ENCODE measurements around the gene DSC2.
A peak's percentile ranks its signal among the peaks of the same experiment; 100 is the strongest.
"Not testable (repeated sequence)": the region's sequence is repeated elsewhere in the genome, so short reads cannot be mapped to it uniquely, and the experiment has no call there.

The DSC2 gene

DNA sequence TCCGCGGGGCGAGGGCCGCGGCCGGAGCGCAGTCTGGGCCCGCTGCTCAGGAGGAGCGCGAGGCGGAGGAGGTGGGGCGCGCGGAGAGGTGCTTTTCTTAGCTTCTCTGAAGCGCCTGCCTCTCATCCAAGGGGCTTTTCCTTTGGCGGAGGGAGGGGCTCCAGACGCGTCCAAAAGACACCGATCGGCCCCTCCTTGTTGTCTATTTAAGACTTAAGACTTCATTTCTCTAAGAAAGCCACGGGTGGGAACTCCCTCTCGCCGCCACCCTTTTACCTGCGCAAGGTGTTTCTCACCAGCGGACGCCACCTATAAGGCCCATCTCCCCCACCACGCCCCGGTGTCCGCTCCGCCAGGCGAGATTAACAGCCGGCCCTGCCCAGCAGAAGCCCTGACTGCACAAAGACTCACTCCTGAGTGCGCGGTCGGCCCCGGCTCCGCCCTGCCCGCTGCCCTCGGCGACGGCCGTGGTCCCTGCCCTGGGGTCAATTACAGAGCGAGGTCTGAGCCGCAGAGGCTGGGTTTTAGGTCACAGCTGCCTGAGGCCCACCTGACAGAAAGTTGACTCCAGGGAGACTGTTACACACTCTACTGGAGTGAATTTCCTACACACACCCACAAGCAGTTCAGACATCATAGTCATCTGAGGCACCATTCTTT, at the start of gene DSC2:
Gene DSC2, minus strand, starts transcription at position 397 of the 660 bp plus-strand sequence. CDS start 450 bp downstream, outside the sequence.
- no peak for DNase-seq (ENCODE audit: low read depth, low spot score)

- peak; percentile 81 for DNase-seq (ENCODE audit: low read depth, low spot score)
Measured at GRCh38 chr18:31149351-31149750, 47.1 kb upstream of the DSC2 start.

DNA sequence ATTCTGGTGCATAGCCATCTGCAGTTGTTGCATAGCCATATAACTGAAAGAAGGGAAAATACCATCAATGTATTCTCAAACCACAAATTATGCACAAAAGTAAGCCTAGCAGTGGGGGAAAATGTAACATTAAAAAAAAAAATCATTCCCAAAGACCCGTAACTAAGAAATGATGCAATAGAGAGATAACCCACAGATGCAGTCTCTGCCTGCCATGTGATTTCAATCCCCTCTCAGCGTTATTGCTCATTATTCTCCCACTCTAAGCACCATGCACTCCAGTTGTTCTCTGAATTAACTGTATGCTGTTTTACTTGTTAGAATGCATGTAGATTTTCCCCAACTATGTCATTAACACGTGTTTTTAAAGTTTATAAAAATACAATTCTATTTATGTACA, 46.4 kb upstream of the DSC2 start:
- DNase-seq (ENCODE audit: low read depth, low spot score) = no peak

- DNase-seq (ENCODE audit: low read depth, low spot score) = no peak
Measured at GRCh38 chr18:31146809-31147208, 44.6 kb upstream of the DSC2 start.

DNA sequence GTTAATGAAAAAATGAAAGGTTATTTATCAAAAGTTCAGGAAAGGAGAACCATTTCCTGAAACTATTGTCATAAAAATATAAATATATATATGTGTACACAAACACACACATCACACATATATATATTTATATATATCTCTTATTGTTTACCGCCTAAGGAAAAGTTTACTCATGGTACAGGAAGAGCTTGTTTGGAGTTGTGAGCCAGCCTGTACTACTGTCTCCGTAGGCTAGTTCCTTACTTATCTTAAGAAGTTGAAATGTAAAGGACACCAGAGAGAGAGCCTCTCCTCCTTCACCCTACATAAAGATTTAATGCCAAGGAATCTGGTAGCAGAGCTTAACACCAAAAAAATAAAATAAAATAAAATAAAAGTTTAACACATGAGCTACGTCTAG, 40.8 kb upstream of the DSC2 start:
- DNase-seq (ENCODE audit: low read depth, low spot score) = no peak

GRCh38 chr18:31138709-31139108, 36.5 kb upstream of the DSC2 start:
- no peak for DNase-seq (ENCODE audit: low read depth, low spot score)

GRCh38 chr18:31134988-31135529, 32.8 kb upstream of the DSC2 start:
- no peak for DNase-seq (ENCODE audit: low read depth, low spot score)

DNA sequence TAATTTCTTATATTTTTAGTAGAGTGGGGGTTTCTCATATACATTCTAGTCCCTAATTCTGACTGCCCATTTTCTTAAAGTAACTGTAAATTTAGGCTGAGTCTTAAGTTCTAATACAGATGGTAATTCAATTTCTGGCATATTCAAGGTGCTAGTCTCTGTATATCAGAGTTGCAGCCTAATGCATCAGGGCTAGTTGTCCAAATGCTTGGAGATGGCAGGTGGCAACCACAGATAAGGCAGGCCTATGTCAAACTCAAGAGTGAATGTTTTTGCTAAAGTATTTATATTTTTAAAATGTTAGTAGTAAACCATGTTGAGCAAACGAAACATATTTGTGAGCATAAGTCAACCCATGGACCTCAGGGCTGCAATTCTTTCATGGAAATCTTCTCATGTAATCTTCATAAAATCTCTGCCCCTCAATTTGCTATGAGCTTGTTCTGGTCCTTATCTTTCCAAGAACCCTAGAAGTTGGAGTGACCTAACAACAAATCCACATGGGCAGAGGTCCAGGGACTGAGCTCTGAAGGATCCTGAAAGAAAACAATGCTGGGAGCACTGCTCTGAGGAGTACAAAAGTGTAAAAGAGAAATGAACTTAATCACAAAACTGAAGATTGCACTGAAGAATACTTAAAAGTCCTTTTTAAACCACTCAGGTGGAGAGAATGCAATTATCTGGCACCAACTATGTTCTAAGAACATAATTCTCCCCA, 27.3 kb upstream of the DSC2 start:
- no peak for DNase-seq (ENCODE audit: low read depth, low spot score)

DNA sequence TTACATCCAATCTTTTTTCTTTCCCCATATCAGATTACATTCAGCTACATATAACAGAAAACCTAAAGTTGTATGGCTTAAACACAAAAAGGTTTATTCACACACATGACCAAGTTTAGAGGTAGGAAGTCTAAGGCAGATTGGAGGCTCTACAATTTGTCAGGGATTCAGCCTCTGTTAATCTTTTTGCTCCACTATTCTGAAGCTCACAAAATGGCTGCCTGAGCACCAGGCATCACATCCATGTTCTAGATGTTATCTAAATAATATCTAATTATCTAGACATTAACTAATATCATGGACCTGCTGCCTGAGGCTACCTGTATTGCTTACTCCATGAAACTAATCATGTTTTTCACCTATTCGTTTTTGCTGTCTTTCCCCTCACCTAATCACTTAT, 23.7 kb upstream of the DSC2 start:
- no peak for DNase-seq (ENCODE audit: low read depth, low spot score)

DNA sequence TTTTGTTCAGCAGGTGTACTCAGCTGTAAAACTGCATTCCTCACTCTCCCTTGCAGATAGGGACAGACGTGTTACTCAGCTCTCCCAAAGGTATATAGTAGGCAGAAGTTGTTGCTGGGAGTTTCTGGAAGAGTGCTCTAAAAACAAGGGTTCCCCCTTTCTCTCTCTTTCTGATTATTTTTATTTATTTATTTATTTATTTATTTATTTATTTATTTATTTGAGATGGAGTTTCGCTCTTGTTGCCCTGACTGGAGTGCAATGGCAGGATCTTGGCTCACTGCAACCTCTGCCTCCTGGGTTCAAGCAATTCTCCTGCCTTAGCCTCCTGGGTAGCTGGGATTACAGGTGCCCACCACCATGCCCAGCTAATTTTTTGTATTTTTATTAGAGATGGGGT, 20.9 kb upstream of the DSC2 start:
- DNase-seq (ENCODE audit: low read depth, low spot score) = not testable (repeated sequence)

DNA sequence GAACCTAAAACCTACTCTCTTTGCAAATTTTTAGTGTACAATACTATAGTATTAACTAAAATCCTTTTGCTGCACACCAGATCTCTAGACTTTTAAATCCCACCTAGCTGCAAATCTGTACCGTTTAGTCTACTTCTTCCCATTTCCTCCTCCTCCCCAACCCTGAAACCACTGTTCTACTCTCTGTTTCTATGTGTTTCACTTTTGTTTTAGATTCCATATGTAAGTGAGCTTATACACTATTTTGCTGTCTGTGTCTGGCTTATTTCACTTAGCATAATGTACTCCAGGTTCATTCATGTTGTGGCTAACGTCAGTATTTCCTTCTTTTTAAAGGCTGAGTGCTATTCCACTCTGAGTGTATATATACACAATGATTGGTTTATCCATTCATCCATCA, 18.4 kb upstream of the DSC2 start:
- no peak for DNase-seq (ENCODE audit: low read depth, low spot score)

- DNase-seq (ENCODE audit: low read depth, low spot score) = no peak
Measured at GRCh38 chr18:31116853-31117595, 14.8 kb upstream of the DSC2 start.

DNA sequence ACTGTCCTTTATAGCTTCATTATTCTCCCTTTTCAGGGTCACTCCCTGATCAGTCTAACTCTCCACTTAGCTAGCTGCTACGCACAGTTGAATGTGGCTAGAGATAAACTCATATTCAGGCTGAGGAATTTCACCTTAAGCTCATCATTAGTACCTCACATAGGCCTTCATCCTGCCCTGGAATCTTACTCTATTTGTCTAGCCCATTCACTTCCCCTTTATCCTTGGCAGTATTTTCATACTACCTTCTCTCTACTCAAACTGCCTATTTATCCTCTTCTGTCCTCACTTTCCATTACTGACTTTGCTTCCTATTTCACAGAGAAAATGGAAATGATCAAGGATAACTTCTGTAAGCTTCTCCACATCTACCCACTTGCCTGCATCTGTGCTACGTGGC, 10.6 kb upstream of the DSC2 start:
- no peak for DNase-seq (ENCODE audit: low read depth, low spot score)

DNA sequence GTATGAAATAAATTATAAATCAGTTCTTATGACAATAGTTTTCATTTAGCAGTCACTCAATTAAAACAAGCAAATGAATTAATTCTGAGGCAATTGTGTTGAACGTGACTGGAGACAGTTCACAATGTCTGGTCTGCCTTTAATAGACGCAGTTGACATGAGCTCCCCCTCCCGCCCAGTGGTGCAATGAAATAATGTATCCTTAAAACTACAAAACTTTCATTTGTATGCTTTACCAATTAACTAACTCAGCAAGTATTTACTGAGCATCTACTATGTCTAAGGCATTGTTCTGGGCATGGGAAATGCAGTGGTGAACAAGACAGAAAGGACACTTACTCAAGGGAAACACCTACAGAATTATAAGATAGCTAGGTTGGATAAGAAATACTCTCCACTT, 3.5 kb upstream of the DSC2 start:
- DNase-seq (ENCODE audit: low read depth, low spot score) = no peak

DNA sequence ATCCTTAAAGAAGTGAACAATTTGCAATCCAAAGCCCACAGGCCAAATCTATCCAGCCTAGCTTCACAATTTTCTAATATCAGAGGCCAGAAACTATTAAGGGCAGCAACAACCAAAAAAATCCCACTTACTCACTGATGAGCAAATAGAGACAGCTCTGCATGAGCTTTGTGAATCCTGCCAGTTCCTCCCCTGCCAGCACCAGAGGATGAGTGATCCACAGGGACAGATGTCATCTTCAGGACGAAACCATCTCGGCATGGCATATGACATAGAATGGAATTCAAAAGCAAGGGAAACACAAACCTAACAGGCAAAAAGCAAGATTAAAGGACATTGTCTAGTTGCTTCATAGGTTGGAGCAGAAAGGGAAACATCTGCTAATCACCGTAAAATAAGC, 2.2 kb upstream of the DSC2 start:
- no peak for DNase-seq (ENCODE audit: low read depth, low spot score)

DNA sequence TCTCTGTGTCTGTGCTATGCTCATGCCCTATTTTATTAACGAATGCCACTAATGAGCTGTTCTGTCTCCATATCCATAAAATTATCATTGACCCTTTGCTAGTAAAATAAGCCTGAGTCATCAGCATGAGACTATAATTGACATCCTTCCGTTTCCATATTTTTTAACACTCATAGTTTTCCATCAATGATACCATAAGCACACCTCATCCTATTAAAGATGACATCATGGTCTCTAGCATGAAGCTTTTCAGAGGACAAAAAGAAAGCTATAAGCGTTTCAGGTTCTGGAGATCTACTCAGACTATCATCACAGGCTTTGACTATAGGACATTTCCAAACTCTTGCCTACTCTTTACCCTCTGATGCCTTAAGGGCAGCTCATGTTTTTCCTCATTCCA, 1.2 kb upstream of the DSC2 start:
- DNase-seq (ENCODE audit: low read depth, low spot score) = no peak

DNA sequence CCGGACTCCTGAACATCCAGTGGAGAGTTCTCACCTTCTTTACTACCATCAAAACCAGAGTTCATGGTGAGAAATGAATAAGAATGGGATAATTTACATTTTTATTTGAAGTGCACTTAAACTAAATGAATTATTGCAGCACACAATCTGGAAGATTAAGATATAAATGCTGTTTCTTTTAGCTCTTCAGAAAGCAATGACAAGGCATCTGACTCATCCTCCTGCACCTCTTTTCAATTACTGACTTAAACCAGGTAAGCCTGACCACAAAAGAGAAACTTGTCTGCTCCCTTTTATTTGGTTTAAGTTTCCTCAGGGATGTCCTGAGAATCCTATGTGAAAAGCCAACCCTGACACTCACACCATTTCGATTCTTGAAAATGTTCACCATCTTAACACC, 720 bp upstream of the DSC2 start:
- no peak for DNase-seq (ENCODE audit: low read depth, low spot score)

DNA sequence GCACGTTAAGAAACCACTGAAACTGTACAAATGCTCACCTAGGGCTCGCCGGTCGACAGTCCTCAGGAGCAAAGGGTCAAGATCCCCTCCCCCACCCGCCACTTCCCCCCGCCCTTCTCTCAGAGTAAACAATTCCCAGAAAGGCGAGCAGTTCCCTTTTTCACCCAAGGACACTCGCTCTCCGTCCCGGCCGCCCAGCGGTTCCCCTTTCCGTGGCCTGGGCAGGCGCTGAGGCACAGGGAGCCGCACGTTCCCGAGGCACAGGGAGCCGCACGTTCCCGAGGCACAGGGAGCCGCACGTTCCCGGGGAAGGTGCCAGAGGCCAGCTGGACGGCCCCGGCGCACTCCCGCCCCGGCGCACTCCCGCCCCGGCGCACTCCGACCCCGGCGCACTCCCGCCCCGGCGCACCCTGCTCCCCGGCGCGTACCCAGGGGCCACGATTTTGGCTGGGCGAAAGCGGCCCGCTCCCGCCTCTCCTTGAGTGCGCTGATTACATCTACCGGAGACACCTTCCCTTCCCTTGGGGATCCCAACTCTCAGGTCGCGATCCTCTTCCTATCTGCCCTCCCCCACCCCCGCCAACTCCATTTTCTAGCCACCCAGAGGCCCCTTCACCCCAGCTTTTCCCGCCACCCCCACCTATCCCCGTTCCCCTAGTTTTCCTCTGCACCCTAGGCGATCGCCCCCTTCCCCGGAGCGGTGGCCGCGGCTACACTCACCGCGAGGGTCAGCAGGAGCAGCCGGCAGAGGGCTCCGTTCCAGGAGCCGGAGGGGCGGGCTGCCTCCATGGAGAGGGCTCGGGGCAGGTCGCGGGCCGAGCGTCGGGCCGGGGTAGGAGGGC, 817 bp downstream of the DSC2 start:
- DNase-seq (ENCODE audit: low read depth, low spot score) = peak; percentile 70

DNA sequence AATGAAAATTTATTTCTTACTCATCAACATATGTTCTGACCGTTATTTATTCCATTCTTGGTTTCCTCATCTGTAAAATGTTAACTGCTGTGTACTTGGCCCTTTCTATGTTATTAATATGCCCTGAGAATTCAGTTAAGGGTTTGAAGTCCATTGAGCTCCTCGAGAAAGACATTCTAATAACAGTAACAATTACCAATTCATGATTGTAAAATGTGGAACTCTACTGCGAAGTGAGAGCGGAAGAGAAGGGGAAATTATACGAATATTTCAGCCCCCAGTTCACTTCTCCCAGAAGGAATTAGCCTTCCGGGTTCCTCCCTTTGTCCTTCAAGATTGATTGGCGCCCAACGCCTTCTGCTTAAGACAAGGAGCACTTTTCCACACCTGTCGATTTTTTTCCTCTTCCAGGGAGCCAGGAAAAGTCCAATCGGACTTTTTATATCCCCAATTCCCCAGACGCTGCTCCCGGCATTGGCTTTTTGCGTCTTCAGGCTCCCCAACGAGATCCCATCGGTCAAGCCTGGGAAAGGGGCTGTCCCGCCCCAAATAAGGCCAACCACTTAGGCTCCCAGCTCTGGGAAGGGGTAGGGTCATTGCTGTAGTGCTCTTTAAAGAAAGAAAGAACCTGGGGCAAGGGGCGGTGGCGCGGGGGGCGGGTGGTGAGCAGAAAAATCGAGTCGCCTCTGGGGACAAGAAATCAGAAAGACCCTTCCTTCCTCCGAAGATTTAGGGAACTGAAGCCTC, 1.6 kb downstream of the DSC2 start:
- peak; percentile 40 for DNase-seq (ENCODE audit: low read depth, low spot score)

GRCh38 chr18:31099450-31100230, 2.6 kb downstream of the DSC2 start:
- DNase-seq (ENCODE audit: low read depth, low spot score) = no peak

All from astrocyte of the hippocampus (primary cell).